Stimulated activated CD8-positive, alpha-beta memory T cell treated with anti-CD3 and anti-CD28 coated beads, Interleukin-15, amount 100 ng/mL, for 1 hour (primary cell): Measurements from ENCODE around the gene LMO2.

Experiments
- DNase-seq: peaks from one replicate; pipeline ENCODE4 v3.0.0-alpha.2; 2020; ENCODE audit warnings: low read depth

LMO2 gene

GRCh38 chr11:33913991-33914390, 22.1 kb upstream of the LMO2 start:
- no peak for DNase-seq

- no peak for DNase-seq
These were observed 20.8 kb upstream of the LMO2 start for GRCh38 chr11:33912405-33913361.

- DNase-seq: no peak
These were observed 19.1 kb upstream of the LMO2 start for GRCh38 chr11:33910958-33911339.

- no peak for DNase-seq
These were observed 18.6 kb upstream of the LMO2 start for GRCh38 chr11:33910296-33910957.

GRCh38 chr11:33909552-33909951, 17.7 kb upstream of the LMO2 start:
- no peak for DNase-seq

GRCh38 chr11:33909150-33909549, 17.3 kb upstream of the LMO2 start:
- no peak for DNase-seq

- no peak for DNase-seq
These were observed 15.5 kb upstream of the LMO2 start for GRCh38 chr11:33907421-33907820.

GRCh38 chr11:33906484-33907186, 14.8 kb upstream of the LMO2 start:
- no peak for DNase-seq

GRCh38 chr11:33904102-33904501, 12.2 kb upstream of the LMO2 start:
- DNase-seq: no peak

- DNase-seq: no peak
These were observed 8.4 kb upstream of the LMO2 start for GRCh38 chr11:33900159-33900840.

- DNase-seq: no peak
These were observed 7.6 kb upstream of the LMO2 start for GRCh38 chr11:33899400-33900037.

- DNase-seq: no peak
These were observed 7.1 kb upstream of the LMO2 start for GRCh38 chr11:33898957-33899356.

GRCh38 chr11:33897761-33898375, 6.0 kb upstream of the LMO2 start:
- no peak for DNase-seq

GRCh38 chr11:33896911-33897310, 5.0 kb upstream of the LMO2 start:
- DNase-seq: no peak

GRCh38 chr11:33895752-33896137, 3.9 kb upstream of the LMO2 start:
- no peak for DNase-seq

- no peak for DNase-seq
These were observed 2.5 kb upstream of the LMO2 start for GRCh38 chr11:33894398-33894746.

- DNase-seq: peak; percentile 1
These were observed 2.0 kb upstream of the LMO2 start for GRCh38 chr11:33893711-33894397.

GRCh38 chr11:33892906-33893594, 1.2 kb upstream of the LMO2 start:
- DNase-seq: no peak

GRCh38 chr11:33889821-33890378, 2.0 kb downstream of the LMO2 start:
- DNase-seq: no peak

- no peak for DNase-seq
These were observed 2.6 kb downstream of the LMO2 start for GRCh38 chr11:33889296-33889695.
